H1 (cell line): Measurements from ENCODE around the gene DLG4. TPM values are rescaled to one million over a fixed set of nuclear protein-coding genes. Genes with fewer than 3 reads are reported as not detected.

ENCODE experiments used
- RAD21 ChIP-seq, 2 experiments: IDR thresholded peaks in 1 of 2; conservative IDR thresholded peaks in 1 of 2; 2 replicates each; pipeline ENCODE4 v1.6.1; 2011; ENCODE audit warnings: low read depth in 2 of 2, low read length in 2 of 2, improper control_type of control experiment in 1 of 2, inconsistent platforms in 1 of 2, mild to moderate bottlenecking in 1 of 2, moderate library complexity in 1 of 2
- ZNF274 ChIP-seq: IDR thresholded peaks from 2 replicates; pipeline ENCODE4 v1.7.0; 2012; ENCODE audit warnings: low read length, borderline replicate concordance; ENCODE audit errors: extremely low read depth
- polyA plus RNA-seq, 7 experiments: library from polyadenylated mRNA; depleted of rRNA in 3 of 7; stranded (reverse) in 5 of 7; unstranded in 2 of 7; fragments of >200 nt in 5 of 7; fragments of 200-250 nt in 2 of 7; gene quantifications; 1 replicate in 5 of 7; 2 replicates in 1 of 7; 4 replicates in 1 of 7; pipeline versions ENCODE4 v1.2.1 to v1.2.3, GENCODE V29; 2011 to 2013; ENCODE audit warnings: missing spikeins in 2 of 7, mixed read lengths in 2 of 7
- total RNA-seq: library from RNA; stranded (reverse); fragmentation: NEBNext Ultra II Directional; extraction: Animal tissue kit (Norgen Biotek cat#: 25700); gene quantifications from 2 replicates; pipeline ENCODE4 v1.2.1, GENCODE V29; 2021
- TF ChIP-seq, protein P1 (sequence below): IDR thresholded peaks from 2 replicates; pipeline ENCODE4 v1.6.1; 2012; ENCODE audit warnings: low read length, inconsistent platforms

The DLG4 gene
- total and polyA plus RNA-seq, 2 of the 8 experiments (the other 6 are each of a cell fraction or from before 2014, with no cell fraction given), result 18.9 to 45.9 TPM

DNA sequence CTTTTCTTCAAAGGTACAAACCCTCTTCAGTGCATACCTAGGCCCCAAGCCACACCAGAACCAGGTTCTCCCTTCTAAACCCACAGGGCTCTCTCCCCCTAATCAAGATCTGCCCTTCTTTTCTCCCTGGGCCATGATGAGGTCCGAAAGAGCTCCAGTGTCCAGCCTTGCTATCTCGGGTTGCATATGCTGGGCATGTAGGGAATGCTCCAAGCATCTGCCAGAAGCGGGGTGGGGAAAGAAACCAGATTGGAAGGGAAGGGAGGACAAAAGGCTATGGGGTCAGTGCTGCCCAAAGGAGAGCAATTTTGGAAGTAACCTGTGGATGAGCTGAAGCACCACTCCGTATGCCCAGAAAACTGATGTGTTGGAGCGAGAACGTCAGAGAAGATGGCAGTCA lies 29.6 kb upstream of the DLG4 start (continued):
- TF ChIP-seq, protein P1, sequence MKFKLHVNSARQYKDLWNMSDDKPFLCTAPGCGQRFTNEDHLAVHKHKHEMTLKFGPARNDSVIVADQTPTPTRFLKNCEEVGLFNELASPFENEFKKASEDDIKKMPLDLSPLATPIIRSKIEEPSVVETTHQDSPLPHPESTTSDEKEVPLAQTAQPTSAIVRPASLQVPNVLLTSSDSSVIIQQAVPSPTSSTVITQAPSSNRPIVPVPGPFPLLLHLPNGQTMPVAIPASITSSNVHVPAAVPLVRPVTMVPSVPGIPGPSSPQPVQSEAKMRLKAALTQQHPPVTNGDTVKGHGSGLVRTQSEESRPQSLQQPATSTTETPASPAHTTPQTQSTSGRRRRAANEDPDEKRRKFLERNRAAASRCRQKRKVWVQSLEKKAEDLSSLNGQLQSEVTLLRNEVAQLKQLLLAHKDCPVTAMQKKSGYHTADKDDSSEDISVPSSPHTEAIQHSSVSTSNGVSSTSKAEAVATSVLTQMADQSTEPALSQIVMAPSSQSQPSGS, result no peak
- TF ChIP-seq ZNF274 (no peak), RAD21 (IDR thresholded peaks at IDR 0.05 in 1 of 2, conservative IDR thresholded peaks at IDR 0.05 in 1 of 2; ENCODE audit: low read depth in 2 of 2, low read length in 2 of 2) (no peak)
- TF ChIP-seq, all 59 proteins: peak for 0
